ENCODE measurements around the gene FNIP2.

The FNIP2 gene

GRCh38 chr4:158768555-158769174 lies at the start of gene FNIP2:
FNIP2 (plus strand) TSS chr4:158769026; CDS start chr4:158769213, 187 bp downstream.
- DNase-seq (ENCODE audit: low read depth): no peak
- TF ChIP-seq, protein P1, sequence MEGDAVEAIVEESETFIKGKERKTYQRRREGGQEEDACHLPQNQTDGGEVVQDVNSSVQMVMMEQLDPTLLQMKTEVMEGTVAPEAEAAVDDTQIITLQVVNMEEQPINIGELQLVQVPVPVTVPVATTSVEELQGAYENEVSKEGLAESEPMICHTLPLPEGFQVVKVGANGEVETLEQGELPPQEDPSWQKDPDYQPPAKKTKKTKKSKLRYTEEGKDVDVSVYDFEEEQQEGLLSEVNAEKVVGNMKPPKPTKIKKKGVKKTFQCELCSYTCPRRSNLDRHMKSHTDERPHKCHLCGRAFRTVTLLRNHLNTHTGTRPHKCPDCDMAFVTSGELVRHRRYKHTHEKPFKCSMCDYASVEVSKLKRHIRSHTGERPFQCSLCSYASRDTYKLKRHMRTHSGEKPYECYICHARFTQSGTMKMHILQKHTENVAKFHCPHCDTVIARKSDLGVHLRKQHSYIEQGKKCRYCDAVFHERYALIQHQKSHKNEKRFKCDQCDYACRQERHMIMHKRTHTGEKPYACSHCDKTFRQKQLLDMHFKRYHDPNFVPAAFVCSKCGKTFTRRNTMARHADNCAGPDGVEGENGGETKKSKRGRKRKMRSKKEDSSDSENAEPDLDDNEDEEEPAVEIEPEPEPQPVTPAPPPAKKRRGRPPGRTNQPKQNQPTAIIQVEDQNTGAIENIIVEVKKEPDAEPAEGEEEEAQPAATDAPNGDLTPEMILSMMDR (conservative IDR thresholded peaks at IDR 0.05; ENCODE audit: low read depth, low read length): no peak
- peak within 1 kb of the TSS; percentile 92 for H3K4me3 ChIP-seq (ENCODE audit: low read length)

GRCh38 chr4:158721680-158722079 lies 47.1 kb upstream of the FNIP2 start:
- TF ChIP-seq, protein P1 (conservative IDR thresholded peaks at IDR 0.05; ENCODE audit: low read depth, low read length): no peak
- DNase-seq (ENCODE audit: low read depth): no peak
- no peak overlapping the region for H3K4me3 ChIP-seq (ENCODE audit: low read length)

- TF ChIP-seq, protein P1 (conservative IDR thresholded peaks at IDR 0.05; ENCODE audit: low read depth, low read length): no peak
- peak overlapping the region; percentile 83 for H3K4me3 ChIP-seq (ENCODE audit: low read length)
- DNase-seq (ENCODE audit: low read depth): no peak
These were observed 46.4 kb upstream of the FNIP2 start for GRCh38 chr4:158722291-158722916.

DNA sequence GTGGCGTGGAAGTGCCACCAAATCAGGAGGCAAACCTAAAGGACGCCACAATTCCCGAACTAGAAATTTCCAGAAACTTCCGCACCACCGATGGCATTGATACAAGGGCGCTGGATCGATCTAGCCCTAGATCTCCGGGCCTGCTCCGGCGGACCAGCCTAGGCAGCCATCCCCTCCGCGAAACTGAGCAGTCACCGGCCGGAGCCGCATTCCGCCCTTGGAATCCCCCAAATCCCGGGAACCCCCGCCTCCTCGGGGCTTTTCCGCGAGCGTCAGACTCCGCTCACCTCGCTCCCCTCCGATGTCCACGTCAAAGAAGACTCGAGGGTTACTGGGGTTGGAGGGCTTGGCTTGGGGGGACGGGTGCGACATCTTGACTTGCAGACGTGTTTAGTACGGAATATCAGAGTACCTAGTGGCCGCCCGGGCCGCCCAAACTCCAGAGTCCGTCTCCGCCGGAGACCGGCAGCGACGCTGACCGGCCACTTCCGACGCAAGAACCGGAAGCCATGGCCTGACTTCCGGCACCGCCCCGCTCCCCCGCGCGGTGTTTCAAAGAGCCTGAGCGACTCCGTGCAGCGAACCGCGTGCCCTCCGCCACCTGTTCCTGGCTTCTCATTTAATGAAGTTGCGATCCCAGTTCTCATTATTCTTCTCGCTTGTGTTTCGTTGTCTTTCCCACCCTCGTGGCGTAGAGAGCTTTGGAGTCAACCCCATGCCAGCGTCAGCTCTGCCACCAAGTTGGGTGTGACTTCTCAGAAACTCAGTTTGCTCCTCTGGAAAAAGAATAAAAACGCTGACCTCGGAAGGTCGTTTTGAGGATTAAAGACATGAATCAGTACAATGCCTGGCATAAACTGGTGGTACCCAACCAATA lies 45.7 kb upstream of the FNIP2 start, which contains the start of gene PPID:
PPID (minus strand) TSS at position 480 of the 877 bp plus-strand sequence; CDS start at position 372, 108 bp downstream.
- H3K4me3 ChIP-seq (ENCODE audit: low read length): peak within 1 kb of the TSS; percentile 83
- DNase-seq (ENCODE audit: low read depth): peak; percentile 45
- TF ChIP-seq, protein P1 (conservative IDR thresholded peaks at IDR 0.05; ENCODE audit: low read depth, low read length): no peak

DNA sequence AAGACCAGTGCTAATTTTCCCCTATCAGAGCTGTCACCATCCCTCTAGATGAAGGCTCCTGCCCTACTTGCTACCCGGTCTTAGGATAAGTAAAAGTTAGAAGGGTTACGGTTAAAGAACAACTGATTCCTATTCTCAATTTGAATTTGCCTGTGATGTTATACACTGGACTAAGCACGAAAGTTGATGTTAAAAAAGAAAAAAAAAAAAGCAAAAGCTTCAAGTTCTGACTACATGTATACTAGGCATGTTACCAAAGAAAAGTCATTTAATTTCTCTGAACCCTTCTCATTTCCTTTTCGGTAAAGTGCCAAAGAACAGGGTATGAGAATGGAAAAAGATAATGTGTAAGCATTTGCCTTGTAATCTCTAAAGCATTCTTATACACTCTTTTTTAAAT lies 44.2 kb upstream of the FNIP2 start:
- DNase-seq (ENCODE audit: low read depth): no peak
- TF ChIP-seq, protein P1 (conservative IDR thresholded peaks at IDR 0.05; ENCODE audit: low read depth, low read length): no peak
- no peak overlapping the region for H3K4me3 ChIP-seq (ENCODE audit: low read length)

DNA sequence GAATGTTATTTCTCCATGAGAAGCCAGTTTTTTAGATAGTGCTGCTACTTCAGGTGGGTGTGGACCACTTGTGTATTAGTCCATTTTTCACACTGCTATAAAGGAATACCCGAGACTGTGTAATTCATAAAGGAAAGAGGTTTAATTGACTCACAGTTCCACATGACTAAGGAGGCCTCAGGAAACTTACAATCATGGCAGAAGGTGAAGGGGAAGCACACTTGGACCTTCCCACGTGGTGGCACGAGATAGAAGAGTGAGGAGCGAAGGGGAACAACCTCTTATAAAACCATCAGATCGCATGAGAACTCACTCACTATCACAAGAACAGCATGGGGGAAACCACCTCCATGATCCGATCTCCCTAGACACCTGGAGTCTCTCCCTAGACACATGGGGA lies 42.2 kb upstream of the FNIP2 start:
- no peak overlapping the region for H3K4me3 ChIP-seq (ENCODE audit: low read length)
- no peak for DNase-seq (ENCODE audit: low read depth)
- TF ChIP-seq, protein P1 (conservative IDR thresholded peaks at IDR 0.05; ENCODE audit: low read depth, low read length): no peak

All from retinal pigment epithelial cell (primary cell).